Parathyroid adenoma (tissue), 2 donors: Measurements from ENCODE around the gene DLG2.
"Not testable (repeated sequence)": the region's sequence is repeated elsewhere in the genome, so short reads cannot be mapped to it uniquely, and the experiment has no call there.

ENCODE experiments used
- H2AFZ ChIP-seq: fragments of 300-600 bp; sonication (generic); one replicate; pipeline ENCODE4 v1.7.0; 2017; ENCODE audit warnings: antibody characterized with exemption, mild to moderate bottlenecking
- H3K27ac ChIP-seq: fragments of 300-600 bp; sonication (generic); one replicate; pipeline ENCODE4 v1.7.0; 2017
- H3K27me3 ChIP-seq: fragments of 300-600 bp; sonication (generic); one replicate; pipeline ENCODE4 v1.7.0; 2017; ENCODE audit warnings: low read length; ENCODE audit not compliant: control insufficient read depth, insufficient read depth
- H3K36me3 ChIP-seq: fragments of 300-600 bp; sonication (generic); one replicate; pipeline ENCODE4 v1.7.0; 2017; ENCODE audit warnings: low read length; ENCODE audit not compliant: control insufficient read depth, insufficient read depth
- H3K4me1 ChIP-seq: fragments of 300-600 bp; sonication (generic); one replicate; pipeline ENCODE4 v1.7.0; 2017; ENCODE audit warnings: control low read depth
- H3K4me2 ChIP-seq: fragments of 300-600 bp; sonication (generic); one replicate; pipeline ENCODE4 v1.7.0; 2017; ENCODE audit warnings: low read length
- H3K4me3 ChIP-seq: fragments of 300-600 bp; sonication (generic); one replicate; pipeline ENCODE4 v1.7.0; 2017; ENCODE audit warnings: low read depth, low read length
- H3K79me2 ChIP-seq: fragments of 300-600 bp; sonication (generic); one replicate; pipeline ENCODE4 v1.7.0; 2017; ENCODE audit warnings: control low read depth
- H3K9ac ChIP-seq: fragments of 300-600 bp; sonication (generic); one replicate; pipeline ENCODE4 v1.7.0; 2017; ENCODE audit warnings: mild to moderate bottlenecking
- H3K9me3 ChIP-seq: fragments of 300-600 bp; sonication (generic); one replicate; pipeline ENCODE4 v1.7.0; 2017; ENCODE audit warnings: low read length; ENCODE audit not compliant: control insufficient read depth
- CTCF ChIP-seq: fragments of 300-600 bp; sonication (generic); IDR thresholded peaks from one replicate; pipeline ENCODE4 v1.7.0; 2017; ENCODE audit warnings: antibody characterized with exemption, mild to moderate bottlenecking
- donor health status: primary hyperparathyroidism.

DLG2 gene

GRCh38 chr11:83746921-83747585, 1880.1 kb downstream of the DLG2 start:
- TF ChIP-seq CTCF: no peak
- H2AFZ ChIP-seq: no peak overlapping the region
- no peaks in the 10 kb centered on the region for H3K27me3 ChIP-seq
- H3K4me2 ChIP-seq: no peak overlapping the region
- no peaks in the 10 kb centered on the region for H3K79me2 ChIP-seq
- H3K36me3 ChIP-seq: no peaks in the 10 kb centered on the region
- no peak overlapping the region for H3K9ac ChIP-seq
- H3K9me3 ChIP-seq: no peaks in the 10 kb centered on the region
- no peak overlapping the region for H3K4me3 ChIP-seq
- H3K4me1 ChIP-seq: no peaks in the 10 kb centered on the region
- no peak overlapping the region for H3K27ac ChIP-seq

- no peak overlapping the region for H3K27ac ChIP-seq
- no peaks in the 10 kb centered on the region for H3K27me3 ChIP-seq
- H3K36me3 ChIP-seq: no peaks in the 10 kb centered on the region
- no peak overlapping the region for H3K9ac ChIP-seq
- no peak for TF ChIP-seq CTCF
- H3K9me3 ChIP-seq: no peaks in the 10 kb centered on the region
- H2AFZ ChIP-seq: no peak overlapping the region
- no peaks in the 10 kb centered on the region for H3K4me1 ChIP-seq
- H3K4me3 ChIP-seq: no peak overlapping the region
- no peak overlapping the region for H3K4me2 ChIP-seq
- no peaks in the 10 kb centered on the region for H3K79me2 ChIP-seq
Measured at GRCh38 chr11:83744620-83745192, 1882.4 kb downstream of the DLG2 start.

GRCh38 chr11:83736684-83737083, 1890.5 kb downstream of the DLG2 start:
- Histone ChIP-seq H3K36me3 (no peaks in the 10 kb centered on the region), H2AFZ (no peak overlapping the region), H3K4me1 (no peaks in the 10 kb centered on the region), H3K27me3 (no peaks in the 10 kb centered on the region), H3K4me3 (no peak overlapping the region), H3K9me3 (no peaks in the 10 kb centered on the region), H3K27ac (no peak overlapping the region), H3K79me2 (no peaks in the 10 kb centered on the region), H3K9ac (no peak overlapping the region), H3K4me2 (no peak overlapping the region)
- no peak for TF ChIP-seq CTCF

GRCh38 chr11:83734120-83734519, 1893.0 kb downstream of the DLG2 start:
- H3K27ac ChIP-seq: no peak overlapping the region
- H2AFZ ChIP-seq: no peak overlapping the region
- no peaks in the 10 kb centered on the region for H3K36me3 ChIP-seq
- no peaks in the 10 kb centered on the region for H3K27me3 ChIP-seq
- no peaks in the 10 kb centered on the region for H3K79me2 ChIP-seq
- H3K9me3 ChIP-seq: no peaks in the 10 kb centered on the region
- H3K9ac ChIP-seq: no peak overlapping the region
- no peak for TF ChIP-seq CTCF
- no peak overlapping the region for H3K4me2 ChIP-seq
- H3K4me1 ChIP-seq: no peaks in the 10 kb centered on the region
- H3K4me3 ChIP-seq: no peak overlapping the region

- H3K36me3 ChIP-seq, H3K4me1 ChIP-seq, H3K9ac ChIP-seq, H3K4me2 ChIP-seq, H3K9me3 ChIP-seq, H2AFZ ChIP-seq, H3K4me3 ChIP-seq, H3K79me2 ChIP-seq, H3K27me3 ChIP-seq, H3K27ac ChIP-seq: not testable (repeated sequence)
Measured at GRCh38 chr11:83731288-83731687, 1895.9 kb downstream of the DLG2 start.
